DMS153 treated with DMSO at 0.1 percent for 48 hours (cell line): ENCODE results near the gene CATSPERE.
"Not testable (repeated sequence)": the region's sequence is repeated elsewhere in the genome, so short reads cannot be mapped to it uniquely, and the experiment has no call there.

Experiments used
- DNase-seq: peaks from one replicate; lab custom pipeline; 2025; ENCODE audit not compliant: unreplicated experiment; lab: John Stamatoyannopoulos, UW

The CATSPERE gene

GRCh38 chr1:244661569-244662312 is 200.7 kb downstream of the CATSPERE start:
- not testable (repeated sequence) for DNase-seq

- DNase-seq = no peak
These were observed 201.5 kb downstream of the CATSPERE start for GRCh38 chr1:244662599-244662998.

GRCh38 chr1:244664353-244664752 is 203.3 kb downstream of the CATSPERE start:
- no peak for DNase-seq

GRCh38 chr1:244665771-244666217 is 204.7 kb downstream of the CATSPERE start:
- peak; percentile 54 for DNase-seq

- not testable (repeated sequence) for DNase-seq
These were observed 205.8 kb downstream of the CATSPERE start for GRCh38 chr1:244666672-244667418.

- DNase-seq = no peak
These were observed 206.7 kb downstream of the CATSPERE start for GRCh38 chr1:244667797-244668196.

- DNase-seq = no peak
These were observed 212.0 kb downstream of the CATSPERE start for GRCh38 chr1:244672946-244673682.

GRCh38 chr1:244674446-244674845 is 213.4 kb downstream of the CATSPERE start:
- DNase-seq = no peak

GRCh38 chr1:244675167-244675566 is 214.1 kb downstream of the CATSPERE start:
- DNase-seq = no peak

- DNase-seq = no peak
These were observed 217.6 kb downstream of the CATSPERE start for GRCh38 chr1:244678697-244679096.

- DNase-seq = no peak
These were observed 219.6 kb downstream of the CATSPERE start for GRCh38 chr1:244680667-244681066.

- not testable (repeated sequence) for DNase-seq
These were observed 221.0 kb downstream of the CATSPERE start for GRCh38 chr1:244682087-244682486.
